H1 (cell line): ENCODE data around the gene RELA. TPM values are rescaled to one million over a fixed set of nuclear protein-coding genes. Genes with fewer than 3 reads are reported as not detected.

Experiments used
- CHD1 ChIP-seq: IDR thresholded peaks from 2 replicates; pipeline ENCODE4 v1.6.1; 2012; ENCODE audit warnings: low read depth, low read length, improper control_type of control experiment
- CTBP2 ChIP-seq: IDR thresholded peaks from 2 replicates; pipeline ENCODE4 v1.7.0; 2011; ENCODE audit warnings: borderline replicate concordance, mild to moderate bottlenecking, moderate library complexity, mixed read lengths, low read length; ENCODE audit not compliant: insufficient read depth, insufficient read length
- MAFK ChIP-seq: IDR thresholded peaks from 2 replicates; pipeline ENCODE4 v1.6.1; 2012; ENCODE audit warnings: low read depth, mild to moderate bottlenecking, improper control_type of control experiment, low read length
- SAP30 ChIP-seq: fragments of 300-600 bp; sonication (generic); IDR thresholded peaks from 2 replicates; pipeline ENCODE4 v1.7.1; 2012; ENCODE audit warnings: low read length, moderate library complexity, mild to moderate bottlenecking, inconsistent platforms; ENCODE audit not compliant: insufficient read depth, insufficient replicate concordance
- SIN3A ChIP-seq, 2 experiments: IDR thresholded peaks in 1 of 2; conservative IDR thresholded peaks in 1 of 2; 2 replicates each; pipeline ENCODE4 v1.6.1; 2011 to 2012; ENCODE audit warnings: low read length in 2 of 2, improper control_type of control experiment in 1 of 2, low read depth in 1 of 2, mild to moderate bottlenecking in 1 of 2
- SP1 ChIP-seq: IDR thresholded peaks from 2 replicates; pipeline ENCODE4 v1.6.1; 2011; ENCODE audit warnings: low read depth, low read length
- TCF12 ChIP-seq: IDR thresholded peaks from 2 replicates; pipeline ENCODE4 v1.6.1; 2011; ENCODE audit warnings: low read depth, mild to moderate bottlenecking, low read length
- polyA plus RNA-seq, 7 experiments: library from polyadenylated mRNA; depleted of rRNA in 3 of 7; stranded (reverse) in 5 of 7; unstranded in 2 of 7; fragments of >200 nt in 5 of 7; fragments of 200-250 nt in 2 of 7; gene quantifications; 1 replicate in 5 of 7; 2 replicates in 1 of 7; 4 replicates in 1 of 7; pipeline versions ENCODE4 v1.2.1 to v1.2.3, GENCODE V29; 2011 to 2013; ENCODE audit warnings: missing spikeins in 2 of 7, mixed read lengths in 2 of 7
- total RNA-seq: library from RNA; stranded (reverse); fragmentation: NEBNext Ultra II Directional; extraction: Animal tissue kit (Norgen Biotek cat#: 25700); gene quantifications from 2 replicates; pipeline ENCODE4 v1.2.1, GENCODE V29; 2021
- TF ChIP-seq, protein P1 (sequence below): IDR thresholded peaks from 2 replicates; pipeline ENCODE4 v1.6.1; 2012; ENCODE audit warnings: inconsistent platforms
- TF ChIP-seq, protein P2 (sequence below): IDR thresholded peaks from 2 replicates; pipeline ENCODE4 v1.6.1; 2011; ENCODE audit warnings: low read length, improper control_type of control experiment

The RELA gene
- total and polyA plus RNA-seq, 2 of the 8 experiments (the other 6 are each of a cell fraction or from before 2014, with no cell fraction given): 21.9 to 27.5 TPM

DNA sequence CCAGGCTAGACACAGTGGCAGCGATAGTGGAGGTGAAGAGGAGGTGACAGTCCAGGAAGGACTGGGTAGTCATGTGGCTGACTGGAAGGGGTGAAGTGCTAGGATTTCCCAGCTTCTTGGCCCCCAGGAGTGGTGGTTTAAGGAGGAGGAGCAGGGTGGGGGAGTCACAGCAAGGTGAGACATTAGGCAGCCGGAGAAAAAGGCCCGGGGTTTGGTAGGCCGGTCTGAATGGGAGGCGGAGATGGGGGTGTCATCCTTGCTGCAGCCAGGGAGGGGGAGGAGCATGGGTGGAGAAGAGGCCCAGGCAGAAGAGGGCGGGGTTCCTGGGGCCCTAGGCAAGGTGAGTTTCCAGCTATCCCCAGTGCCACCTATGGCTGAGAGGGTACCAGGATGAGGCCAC lies 18.7 kb downstream of the RELA start (continued):
- TF ChIP-seq CTBP2 (no peak), TCF12 (no peak), MAFK (no peak), SAP30 (no peak), SIN3A (conservative IDR thresholded peaks at IDR 0.05 in 1 of 2, IDR thresholded peaks at IDR 0.05 in 1 of 2; ENCODE audit: low read depth in 1 of 2, low read length in 2 of 2) (no peak), CHD1 (no peak), SP1 (no peak)
- TF ChIP-seq, protein P1, sequence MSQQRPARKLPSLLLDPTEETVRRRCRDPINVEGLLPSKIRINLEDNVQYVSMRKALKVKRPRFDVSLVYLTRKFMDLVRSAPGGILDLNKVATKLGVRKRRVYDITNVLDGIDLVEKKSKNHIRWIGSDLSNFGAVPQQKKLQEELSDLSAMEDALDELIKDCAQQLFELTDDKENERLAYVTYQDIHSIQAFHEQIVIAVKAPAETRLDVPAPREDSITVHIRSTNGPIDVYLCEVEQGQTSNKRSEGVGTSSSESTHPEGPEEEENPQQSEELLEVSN: no peak
- TF ChIP-seq, protein P2, sequence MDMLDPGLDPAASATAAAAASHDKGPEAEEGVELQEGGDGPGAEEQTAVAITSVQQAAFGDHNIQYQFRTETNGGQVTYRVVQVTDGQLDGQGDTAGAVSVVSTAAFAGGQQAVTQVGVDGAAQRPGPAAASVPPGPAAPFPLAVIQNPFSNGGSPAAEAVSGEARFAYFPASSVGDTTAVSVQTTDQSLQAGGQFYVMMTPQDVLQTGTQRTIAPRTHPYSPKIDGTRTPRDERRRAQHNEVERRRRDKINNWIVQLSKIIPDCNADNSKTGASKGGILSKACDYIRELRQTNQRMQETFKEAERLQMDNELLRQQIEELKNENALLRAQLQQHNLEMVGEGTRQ: no peak
